HG02798 (cell line): ENCODE results near the gene SLC35F5.
"Not testable (repeated sequence)": the region's sequence is repeated elsewhere in the genome, so short reads cannot be mapped to it uniquely, and the experiment has no call there.

Experiments
- ATAC-seq: cut with Tn5 transposase; IDR thresholded peaks from one replicate; pipeline ENCODE4 v1.9.1; 2021; ENCODE audit warnings: mild to moderate bottlenecking; ENCODE audit not compliant: unreplicated experiment, poor library complexity

SLC35F5 gene

DNA sequence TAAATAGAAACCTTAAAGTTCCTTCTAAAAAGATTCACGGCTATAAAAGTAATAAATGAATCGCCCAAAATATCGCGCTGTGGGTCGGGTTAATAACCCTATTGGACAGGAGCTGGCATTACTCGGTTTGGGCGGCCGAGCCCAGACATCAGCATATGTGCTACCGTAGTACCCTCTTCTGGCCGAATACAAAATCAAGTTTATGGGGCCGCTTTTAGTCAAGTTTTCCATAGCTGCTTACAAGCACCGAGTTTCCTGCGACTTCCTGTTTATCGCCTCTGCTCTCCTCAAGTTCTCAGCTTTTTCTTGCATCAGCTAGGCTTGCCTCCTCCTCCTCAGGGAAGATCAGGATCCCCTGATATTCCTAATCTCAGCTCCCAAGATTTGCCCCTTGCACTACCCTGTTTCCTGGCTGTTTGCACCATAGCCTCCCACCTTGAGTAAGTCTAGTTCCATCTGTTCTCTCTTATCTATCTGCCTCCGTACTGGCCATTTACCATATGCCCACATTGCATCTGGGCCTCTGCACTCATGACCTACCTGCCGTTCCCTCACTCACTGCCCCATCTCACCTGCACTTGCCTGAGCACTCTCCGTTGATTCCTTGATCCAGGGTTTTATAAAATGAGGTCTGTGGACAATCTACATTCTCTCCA is 56.1 kb downstream of the SLC35F5 start:
- ATAC-seq: peak; percentile 90

DNA sequence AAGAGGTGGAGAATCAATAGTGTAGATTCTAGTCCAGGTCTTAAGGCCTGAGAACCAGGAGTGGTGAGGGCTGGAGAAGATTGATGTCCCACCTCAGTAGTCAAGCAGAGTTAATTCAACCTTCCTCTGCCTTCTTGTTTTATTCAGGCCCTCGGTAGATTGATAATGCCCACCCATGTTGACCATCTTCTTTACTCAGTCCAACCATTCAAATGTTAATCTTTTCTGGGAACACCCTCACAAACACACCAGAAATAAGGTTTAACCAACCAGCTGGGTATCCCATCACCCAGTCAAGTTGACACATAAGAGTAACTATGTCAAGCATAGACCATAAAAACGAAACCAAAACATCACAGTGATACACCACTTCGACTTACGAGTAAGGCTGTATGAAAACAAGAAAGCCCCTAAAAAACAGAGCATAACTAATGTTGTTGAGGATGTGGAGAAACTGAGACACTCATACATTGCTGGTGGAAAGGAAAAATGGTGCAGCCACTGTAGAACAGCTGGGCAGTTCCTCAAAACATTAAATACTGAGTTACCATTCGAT is 57.5 kb downstream of the SLC35F5 start:
- peak; percentile 75 for ATAC-seq

DNA sequence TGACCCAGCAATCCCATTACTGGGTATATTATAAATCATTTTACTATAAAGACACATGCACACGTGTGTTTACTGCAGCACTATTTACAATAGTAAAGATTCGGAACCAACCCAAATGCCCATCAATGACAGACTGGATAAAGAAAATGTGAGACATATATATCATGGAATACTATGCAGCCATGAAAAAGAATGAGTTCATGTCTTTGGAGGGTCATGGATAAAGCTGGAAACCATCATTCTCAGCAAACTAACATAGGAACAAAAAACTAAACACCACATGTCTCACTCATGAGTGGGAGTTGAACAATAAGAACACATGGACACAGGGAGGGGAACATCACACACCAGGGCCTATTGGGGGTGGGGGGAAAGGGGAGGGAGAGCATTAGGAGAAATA is 58.2 kb downstream of the SLC35F5 start:
- not testable (repeated sequence) for ATAC-seq

DNA sequence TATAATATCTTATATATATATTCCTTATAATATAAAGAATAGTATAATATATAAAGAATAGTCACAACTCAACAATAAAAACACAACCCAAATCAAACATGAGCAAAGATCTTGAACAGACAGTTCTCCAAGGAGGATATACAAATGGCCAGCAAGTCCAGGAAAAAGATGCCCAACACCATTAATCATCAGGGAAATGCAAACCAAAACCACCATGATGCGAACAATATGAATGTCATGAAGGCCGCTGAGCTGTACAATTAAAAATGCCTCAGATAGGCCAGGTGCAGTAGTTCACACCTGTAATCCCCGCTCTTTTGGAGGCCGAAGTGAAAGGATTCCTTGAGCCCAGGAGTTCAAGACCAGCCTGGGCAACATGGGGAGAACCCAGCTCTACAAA is 58.9 kb downstream of the SLC35F5 start:
- no peak for ATAC-seq

DNA sequence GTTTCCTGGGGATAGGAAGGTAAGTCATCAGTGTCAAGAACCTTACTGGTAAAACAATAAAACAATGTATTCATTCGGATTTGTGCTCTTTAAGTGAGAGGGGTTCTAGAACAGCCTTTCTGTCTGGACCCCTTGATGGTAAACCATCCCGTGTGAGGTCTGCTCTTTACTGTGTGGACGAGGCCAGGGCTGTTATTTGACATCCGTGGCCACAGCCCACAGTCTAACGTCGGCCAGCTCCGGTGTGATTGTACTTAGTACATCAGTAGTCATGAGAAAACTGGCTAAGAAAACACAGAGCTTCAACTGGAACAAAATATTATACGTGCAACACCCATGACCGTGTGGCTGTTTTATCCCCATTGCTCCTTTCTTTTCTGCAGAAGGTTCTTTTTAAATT is 62.0 kb downstream of the SLC35F5 start:
- ATAC-seq: no peak

DNA sequence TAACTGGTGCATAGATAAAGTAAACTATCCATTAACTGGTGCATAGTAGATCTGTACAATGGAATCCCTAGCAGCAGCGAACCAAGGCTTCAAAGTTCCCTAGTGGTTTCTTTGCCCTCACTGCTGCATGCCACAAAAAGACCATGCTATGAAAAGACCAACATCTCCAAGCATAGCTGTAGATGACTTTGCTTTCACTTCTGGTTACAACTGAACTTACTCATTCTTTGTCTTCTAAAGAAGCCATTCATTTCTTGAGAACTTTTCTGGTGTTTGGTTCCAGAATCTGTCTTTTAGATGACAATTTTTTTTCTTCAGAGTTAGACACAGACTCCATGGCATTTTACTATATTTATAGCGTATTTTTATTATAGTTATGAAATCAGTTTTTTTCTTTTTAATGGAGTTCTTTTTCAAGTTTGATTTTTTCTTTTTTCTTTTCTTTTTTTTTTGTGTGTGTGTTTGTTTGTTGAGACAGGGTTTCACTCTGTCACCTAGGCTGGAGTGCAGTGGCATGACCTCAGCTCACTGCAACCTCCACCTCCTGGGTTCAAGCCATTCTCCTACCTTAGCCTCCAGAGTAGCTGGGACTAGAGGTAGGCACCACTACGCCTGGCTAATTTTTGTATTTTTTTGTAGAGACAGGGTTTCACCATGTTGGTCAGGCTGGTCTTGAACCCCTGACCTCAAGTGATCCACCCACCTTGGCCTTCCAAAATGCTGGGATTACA is 63.6 kb downstream of the SLC35F5 start:
- ATAC-seq: peak; percentile 76

DNA sequence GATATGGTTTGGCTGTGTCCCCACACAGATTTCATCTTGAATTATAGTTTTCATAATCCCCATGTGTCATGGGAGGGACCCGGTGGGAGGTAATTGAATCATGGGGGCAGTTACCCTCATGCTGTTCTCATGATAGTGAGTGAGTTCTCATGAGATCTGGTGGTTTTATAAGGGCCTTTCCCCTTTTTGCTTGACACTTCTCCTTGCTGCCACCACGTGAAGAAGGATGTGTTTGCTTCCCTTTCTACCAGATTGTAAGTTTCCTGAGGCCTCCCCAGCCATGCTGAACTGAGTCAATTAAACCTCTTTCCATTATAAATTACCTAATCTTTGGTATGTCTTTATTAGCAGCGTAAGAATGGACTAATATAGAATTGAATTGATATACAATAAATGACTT is 65.6 kb downstream of the SLC35F5 start:
- not testable (repeated sequence) for ATAC-seq

DNA sequence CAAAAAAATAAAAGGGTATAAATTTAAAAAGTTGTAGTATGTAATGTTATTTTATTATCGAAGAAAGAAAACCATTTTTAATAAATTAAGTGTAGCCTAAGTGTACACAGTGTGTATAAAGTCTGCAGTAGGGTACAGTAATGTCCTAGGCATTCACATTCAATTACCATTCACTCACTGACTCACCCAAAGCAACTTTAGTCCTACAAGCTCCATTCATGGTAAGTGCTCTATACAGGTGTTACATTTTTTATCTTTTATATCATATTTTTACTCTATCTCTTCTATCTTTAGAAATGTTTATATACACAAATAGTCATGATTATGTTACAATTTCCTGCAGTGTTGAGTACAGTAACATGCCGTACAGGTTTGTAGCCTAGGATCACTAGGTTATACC is 69.9 kb downstream of the SLC35F5 start:
- no peak for ATAC-seq

DNA sequence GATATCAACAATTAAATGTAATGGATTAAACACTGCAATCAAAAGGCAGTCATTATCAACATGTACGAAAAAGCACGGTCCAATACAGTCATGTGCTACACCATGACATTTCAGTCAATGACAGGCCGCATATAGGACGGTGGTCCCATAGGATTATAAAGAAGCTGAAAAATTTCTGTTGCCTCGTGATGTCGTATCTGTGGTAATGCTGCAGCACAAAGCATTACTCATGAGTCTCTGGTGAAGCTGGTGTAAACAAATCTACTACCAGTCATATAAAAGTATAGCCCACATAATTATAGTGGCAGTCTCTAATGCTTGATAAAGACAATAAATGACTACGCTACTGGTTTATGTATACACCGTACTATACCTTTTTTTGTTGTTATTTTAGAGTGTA is 71.0 kb downstream of the SLC35F5 start:
- no peak for ATAC-seq

DNA sequence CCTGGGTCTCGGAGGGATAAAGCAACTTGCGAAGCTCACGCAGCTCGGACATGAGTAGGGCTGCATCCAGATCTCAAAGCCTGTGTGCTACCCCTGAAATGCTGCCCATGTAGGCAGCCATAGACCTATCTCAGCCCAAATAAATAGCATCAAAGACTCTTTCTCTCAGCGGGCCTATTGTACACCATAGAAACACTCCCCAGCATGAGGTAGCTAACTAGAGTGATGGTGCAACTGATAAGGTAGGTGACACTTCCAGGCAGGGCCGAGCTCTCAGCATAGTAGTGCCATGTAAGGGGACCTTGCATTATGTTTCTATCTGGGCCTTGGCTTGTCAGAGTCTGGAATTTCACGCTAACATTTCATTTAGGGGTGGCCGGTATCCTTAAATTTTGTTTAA is 77.0 kb downstream of the SLC35F5 start:
- no peak for ATAC-seq

DNA sequence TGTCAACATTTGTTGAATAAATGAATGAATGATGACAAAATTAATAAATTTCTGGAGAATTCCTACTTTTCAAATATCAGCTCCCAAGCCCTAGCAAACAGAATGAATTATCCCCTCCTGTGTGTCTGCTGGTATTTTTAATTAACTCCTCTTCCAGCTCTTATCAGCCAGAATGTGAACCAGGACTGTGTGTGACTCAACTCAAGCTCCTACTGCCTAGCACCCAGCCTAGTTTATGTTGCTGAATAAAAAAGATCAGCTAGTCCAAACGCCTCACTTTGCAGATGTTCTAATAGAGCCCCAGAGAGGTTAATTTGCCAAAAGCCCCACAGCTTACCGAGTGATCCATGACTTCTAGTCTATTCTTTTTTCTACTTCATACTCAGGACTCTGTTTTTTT is 79.1 kb downstream of the SLC35F5 start:
- ATAC-seq: no peak

DNA sequence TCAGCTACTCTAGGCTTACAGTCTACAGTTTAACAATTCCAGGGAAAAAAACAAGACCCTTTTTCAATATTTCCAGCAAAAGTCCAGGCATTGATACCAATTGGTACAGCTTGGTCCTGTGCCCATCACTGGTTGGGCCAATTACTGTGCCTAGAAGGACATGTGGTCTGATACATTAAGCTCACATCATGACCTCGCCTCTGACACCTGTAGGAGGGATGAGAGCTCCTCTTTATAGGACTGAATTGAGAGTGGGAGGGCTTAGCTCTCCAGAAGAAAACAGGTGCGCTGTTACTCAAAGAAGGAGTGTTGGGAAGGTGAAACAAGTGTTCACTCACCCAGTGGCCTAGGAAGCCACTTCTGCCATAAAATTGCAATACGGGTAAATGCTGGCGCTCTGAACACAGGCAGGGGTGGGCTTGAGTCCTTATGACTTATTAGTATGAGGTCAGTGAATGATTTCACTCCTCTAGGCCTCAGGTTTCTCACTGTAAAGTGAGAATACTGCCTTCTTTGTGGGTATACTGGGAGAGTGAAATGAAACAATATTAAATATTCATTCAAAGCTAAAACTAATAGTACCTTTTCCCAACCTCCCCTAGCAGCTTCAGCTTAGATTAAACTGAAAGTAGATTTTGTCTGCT is 79.7 kb downstream of the SLC35F5 start:
- ATAC-seq: no peak

DNA sequence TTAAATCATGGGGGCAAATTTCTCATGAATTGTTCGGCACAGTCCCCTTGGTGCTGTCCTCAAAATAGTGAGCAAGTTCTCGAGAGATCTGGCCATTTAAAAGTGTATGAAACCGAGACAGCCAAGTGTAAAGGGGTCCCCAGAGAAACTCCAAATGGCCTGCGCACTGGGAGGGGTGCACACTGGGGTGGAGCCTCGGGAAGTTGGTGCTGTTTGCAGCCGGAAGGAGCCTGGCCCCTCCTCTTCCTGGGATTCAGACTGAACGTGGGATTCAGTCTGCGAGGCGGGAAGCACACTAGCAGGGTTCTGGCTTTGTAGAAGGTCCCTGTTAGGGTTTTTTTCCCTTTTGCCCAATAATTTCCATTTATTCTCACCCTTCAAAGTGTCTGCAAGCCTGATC is 80.6 kb downstream of the SLC35F5 start:
- ATAC-seq: no peak

DNA sequence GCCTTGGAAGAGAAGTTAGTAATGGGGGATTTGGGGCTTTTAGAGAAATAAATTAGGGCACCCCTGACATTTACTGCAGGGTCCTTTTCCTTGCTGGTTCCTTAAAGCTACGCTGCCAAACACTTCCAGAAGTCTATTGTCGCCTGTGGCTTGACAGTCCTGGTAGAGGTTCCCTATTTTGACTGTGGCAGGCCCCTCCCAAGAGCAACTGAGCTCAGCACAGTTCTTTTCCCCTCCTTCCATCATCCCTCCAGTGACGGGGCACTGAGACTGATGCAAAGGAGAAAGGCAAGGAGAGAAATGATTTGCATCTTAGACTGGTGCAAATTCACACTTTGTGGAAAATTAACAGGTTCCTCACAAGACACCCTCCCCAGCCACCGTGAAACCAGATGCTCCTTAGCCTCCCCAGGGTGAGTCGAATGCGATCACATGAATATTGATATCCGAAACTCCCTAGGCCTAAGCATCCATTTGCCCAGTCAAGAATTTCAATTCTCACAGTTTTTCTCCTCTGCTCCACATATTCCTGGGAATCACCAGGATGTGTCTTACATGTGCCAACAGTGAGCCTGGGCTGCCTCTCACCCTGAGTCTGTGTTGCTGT is 84.0 kb downstream of the SLC35F5 start:
- no peak for ATAC-seq

DNA sequence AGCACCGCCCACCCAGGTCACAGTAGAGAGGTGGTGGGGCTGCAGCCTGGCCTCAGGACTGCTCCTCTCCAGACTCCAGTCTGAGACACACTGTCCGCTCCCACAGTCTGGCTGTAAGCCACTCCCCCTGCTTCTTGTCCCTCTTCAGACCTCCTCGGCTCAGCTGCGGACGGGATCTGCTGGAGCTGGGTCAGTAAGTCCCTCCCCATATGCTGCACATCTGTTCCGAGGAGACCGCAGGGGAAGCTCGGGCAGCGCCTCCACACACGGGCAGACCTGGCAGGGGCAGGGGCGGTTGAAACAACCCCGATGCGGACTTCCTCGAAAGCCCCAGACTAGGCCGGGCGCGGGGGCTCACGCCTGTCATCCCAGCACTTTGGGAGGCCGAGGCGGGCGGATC is 87.4 kb downstream of the SLC35F5 start:
- not testable (repeated sequence) for ATAC-seq

DNA sequence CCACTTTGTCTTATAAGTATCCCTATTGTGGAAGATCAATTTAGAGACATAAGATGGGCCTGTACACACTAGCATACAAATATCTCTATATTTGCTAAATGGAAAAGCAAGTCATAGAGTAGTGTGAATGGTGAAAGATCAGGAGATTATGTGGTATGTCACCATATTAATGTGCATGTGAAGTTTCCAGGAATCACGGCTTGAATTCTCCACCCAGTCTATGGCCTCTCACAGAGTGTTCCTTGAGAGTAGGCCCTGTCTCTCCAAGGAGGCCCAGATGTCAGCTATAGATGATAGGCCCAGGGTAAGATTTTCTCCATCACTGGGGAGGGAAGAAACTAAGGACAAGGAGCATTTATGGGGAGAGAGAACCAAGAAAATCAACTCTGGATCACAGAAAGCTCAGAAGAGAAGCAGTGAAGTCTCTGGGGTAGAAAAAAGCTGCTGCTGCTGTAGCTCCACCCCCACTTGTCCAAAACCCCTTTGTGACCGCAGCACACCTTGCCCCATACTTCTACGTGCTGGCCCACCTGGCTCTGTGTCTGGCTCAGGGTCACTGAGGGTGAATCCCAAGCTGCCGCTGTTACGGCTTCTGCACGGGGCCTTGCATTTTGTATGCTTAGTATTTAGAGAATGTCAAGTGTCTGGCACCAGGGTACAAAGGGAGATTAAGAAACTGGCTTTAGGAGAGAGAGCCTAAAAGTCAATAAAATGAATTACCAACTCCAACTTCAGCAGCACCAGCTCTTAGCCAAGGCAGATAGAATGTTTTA is 91.5 kb downstream of the SLC35F5 start:
- not testable (repeated sequence) for ATAC-seq

DNA sequence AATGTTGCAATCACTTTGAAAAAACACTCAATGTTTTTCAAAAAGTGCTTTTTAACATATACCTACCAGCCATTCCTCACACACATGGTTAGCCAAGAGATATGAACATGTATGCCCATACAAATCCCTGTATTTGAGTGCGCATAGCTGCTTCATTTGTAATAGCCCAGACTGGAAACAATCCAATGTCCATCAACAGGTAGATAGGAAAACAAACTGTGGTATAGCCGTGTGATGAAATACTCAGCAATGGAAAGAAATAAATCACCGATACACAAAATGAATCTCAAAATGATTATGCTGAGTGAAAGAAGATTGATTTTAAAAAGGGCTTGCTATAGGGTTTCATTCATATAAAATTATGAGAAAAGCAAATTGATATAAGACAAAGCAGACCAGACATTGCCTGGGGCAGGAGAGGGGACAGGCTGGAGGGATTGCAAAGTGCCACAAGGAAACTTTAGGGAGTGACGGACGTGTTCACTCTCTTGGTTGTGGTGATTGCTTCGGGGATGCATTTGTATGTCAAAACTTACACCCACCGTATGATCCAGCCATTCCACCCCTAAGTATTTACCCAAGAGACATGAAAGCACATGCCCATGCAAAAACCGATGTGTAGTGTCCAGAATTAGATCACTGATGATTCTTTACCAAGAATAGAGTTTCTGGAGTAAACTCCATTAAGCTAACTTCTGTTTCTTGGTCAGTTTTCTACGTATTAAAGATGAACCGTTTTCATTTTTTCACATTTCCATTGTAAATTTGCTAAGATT is 93.0 kb downstream of the SLC35F5 start:
- not testable (repeated sequence) for ATAC-seq
